Loucy (cell line): ENCODE results near the gene SPATA2L.

Source experiments
- H2AFZ ChIP-seq: fragments of 200-600 bp; sonication (generic); 2 replicates; pipeline ENCODE4 v1.6.0; 2016; ENCODE audit warnings: antibody characterized with exemption, mild to moderate bottlenecking, low read length, moderate library complexity
- H3F3A ChIP-seq: fragments of 200-600 bp; 2 replicates; pipeline ENCODE4 v1.6.0; 2016; ENCODE audit warnings: antibody characterized with exemption, low read depth, mild to moderate bottlenecking
- H3K27me3 ChIP-seq: fragments of 200-600 bp; sonication (generic); 2 replicates; pipeline ENCODE4 v1.6.1; 2014; ENCODE audit warnings: low read length, mild to moderate bottlenecking; ENCODE audit not compliant: insufficient read depth, poor library complexity, severe bottlenecking
- H3K36me3 ChIP-seq: fragments of 200-600 bp; sonication (generic); 2 replicates; pipeline ENCODE4 v1.6.1; 2016; ENCODE audit warnings: low read length; ENCODE audit not compliant: insufficient read depth
- H3K4me1 ChIP-seq: fragments of 200-600 bp; sonication (generic); 2 replicates; pipeline ENCODE4 v1.5.1; 2014; ENCODE audit warnings: low read length, mild to moderate bottlenecking; ENCODE audit not compliant: insufficient read depth, poor library complexity, severe bottlenecking
- H3K4me2 ChIP-seq: fragments of 200-600 bp; sonication (generic); 2 replicates; pipeline ENCODE4 v1.6.0; 2014; ENCODE audit warnings: antibody characterized with exemption, low read length, low read depth, mild to moderate bottlenecking; ENCODE audit not compliant: poor library complexity, severe bottlenecking
- H3K4me3 ChIP-seq: fragments of 200-600 bp; sonication (generic); 2 replicates; pipeline ENCODE4 v1.5.1; 2014; ENCODE audit warnings: low read length, mild to moderate bottlenecking, mixed read lengths; ENCODE audit not compliant: poor library complexity, severe bottlenecking
- H3K79me2 ChIP-seq: fragments of 200-600 bp; sonication (generic); 2 replicates; pipeline ENCODE4 v1.6.1; 2014; ENCODE audit warnings: low read length; ENCODE audit not compliant: insufficient read depth
- H3K9ac ChIP-seq: fragments of 200-600 bp; sonication (generic); 2 replicates; pipeline ENCODE4 v1.6.0; 2014; ENCODE audit warnings: mild to moderate bottlenecking, low read depth, low read length, moderate library complexity; ENCODE audit not compliant: poor library complexity, severe bottlenecking
- H3K9me2 ChIP-seq: fragments of 200-600 bp; sonication (generic); replicated peaks from 2 replicates; pipeline ENCODE4 v1.6.1; 2016; ENCODE audit warnings: low read depth, low read length, mixed read lengths
- H3K9me3 ChIP-seq: fragments of 200-600 bp; sonication (generic); 2 replicates; pipeline ENCODE4 v1.6.1; 2014; ENCODE audit warnings: mild to moderate bottlenecking, antibody characterized with exemption, low read length, low read depth; ENCODE audit not compliant: insufficient read depth
- H4K20me1 ChIP-seq: fragments of 200-600 bp; sonication (generic); 2 replicates; pipeline ENCODE4 v1.6.0; 2014; ENCODE audit warnings: antibody characterized with exemption, low read length, mild to moderate bottlenecking; ENCODE audit not compliant: insufficient read depth, poor library complexity, severe bottlenecking
- EZH2phosphoT487 ChIP-seq: fragments of 200-600 bp; IDR thresholded peaks from 2 replicates; pipeline ENCODE4 v1.6.1; 2018; ENCODE audit warnings: antibody characterized with exemption, mild to moderate bottlenecking, moderate library complexity, borderline replicate concordance
- TF ChIP-seq, protein P1 (sequence below): fragments of 200-600 bp; sonication (generic); conservative IDR thresholded peaks from 2 replicates; pipeline ENCODE4 v1.5.1; 2014; ENCODE audit warnings: mild to moderate bottlenecking, antibody characterized with exemption, low read length

SPATA2L gene

DNA sequence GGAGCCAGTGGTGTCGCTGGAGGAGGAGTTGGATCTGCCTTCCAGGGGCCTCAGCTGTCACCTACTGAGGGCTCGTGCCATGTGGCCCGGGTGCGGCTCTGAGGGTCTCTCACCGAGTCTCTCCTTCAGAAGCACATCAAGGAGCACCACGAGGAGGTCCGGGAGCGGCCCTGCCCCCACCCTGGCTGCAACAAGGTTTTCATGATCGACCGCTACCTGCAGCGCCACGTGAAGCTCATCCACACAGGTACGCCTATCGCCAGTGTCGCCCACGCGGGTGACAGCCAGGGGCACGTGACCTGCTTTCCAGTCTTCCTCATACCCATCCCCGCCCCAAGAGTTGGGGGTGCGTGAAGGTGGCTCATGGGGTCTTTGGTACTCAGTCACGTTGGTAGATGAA lies 32.3 kb upstream of the SPATA2L start:
- H4K20me1 ChIP-seq, result peaks cover 4% of the 10 kb centered on the region
- no peak overlapping the region for H2AFZ ChIP-seq
- peaks cover 26% of the 10 kb centered on the region; the same call in 1 of the 2 replicates for H3K36me3 ChIP-seq
- no peak overlapping the region for H3K9ac ChIP-seq
- TF ChIP-seq, protein P1, sequence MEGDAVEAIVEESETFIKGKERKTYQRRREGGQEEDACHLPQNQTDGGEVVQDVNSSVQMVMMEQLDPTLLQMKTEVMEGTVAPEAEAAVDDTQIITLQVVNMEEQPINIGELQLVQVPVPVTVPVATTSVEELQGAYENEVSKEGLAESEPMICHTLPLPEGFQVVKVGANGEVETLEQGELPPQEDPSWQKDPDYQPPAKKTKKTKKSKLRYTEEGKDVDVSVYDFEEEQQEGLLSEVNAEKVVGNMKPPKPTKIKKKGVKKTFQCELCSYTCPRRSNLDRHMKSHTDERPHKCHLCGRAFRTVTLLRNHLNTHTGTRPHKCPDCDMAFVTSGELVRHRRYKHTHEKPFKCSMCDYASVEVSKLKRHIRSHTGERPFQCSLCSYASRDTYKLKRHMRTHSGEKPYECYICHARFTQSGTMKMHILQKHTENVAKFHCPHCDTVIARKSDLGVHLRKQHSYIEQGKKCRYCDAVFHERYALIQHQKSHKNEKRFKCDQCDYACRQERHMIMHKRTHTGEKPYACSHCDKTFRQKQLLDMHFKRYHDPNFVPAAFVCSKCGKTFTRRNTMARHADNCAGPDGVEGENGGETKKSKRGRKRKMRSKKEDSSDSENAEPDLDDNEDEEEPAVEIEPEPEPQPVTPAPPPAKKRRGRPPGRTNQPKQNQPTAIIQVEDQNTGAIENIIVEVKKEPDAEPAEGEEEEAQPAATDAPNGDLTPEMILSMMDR, result no peak
- TF ChIP-seq EZH2phosphoT487, result no peak
- H3F3A ChIP-seq, result no peaks in the 10 kb centered on the region
- H3K79me2 ChIP-seq, result no peaks in the 10 kb centered on the region
- H3K27me3 ChIP-seq, result no peaks in the 10 kb centered on the region
- no peaks in the 10 kb centered on the region for H3K9me2 ChIP-seq
- H3K4me1 ChIP-seq, result no peaks in the 10 kb centered on the region
- no peak overlapping the region for H3K4me2 ChIP-seq
- H3K9me3 ChIP-seq, result no peaks in the 10 kb centered on the region
- H3K4me3 ChIP-seq, result no peak overlapping the region

DNA sequence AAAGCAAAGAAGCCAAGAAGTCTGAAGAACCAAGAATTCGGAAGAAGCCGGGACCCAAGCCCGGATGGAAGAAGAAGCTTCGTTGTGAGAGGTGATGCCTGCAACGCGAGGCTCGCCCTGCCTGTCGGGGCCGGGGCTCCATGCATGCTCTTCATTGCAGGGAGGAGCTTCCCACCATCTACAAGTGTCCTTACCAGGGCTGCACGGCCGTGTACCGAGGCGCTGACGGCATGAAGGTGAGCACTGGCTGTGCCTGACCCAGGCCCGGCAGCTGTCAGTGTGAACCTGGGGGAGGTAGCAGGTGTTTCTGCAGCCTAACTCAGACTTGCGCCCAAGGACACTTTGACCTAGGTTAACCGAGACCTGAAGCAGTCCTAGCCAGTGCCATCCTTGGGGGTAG lies 31.8 kb upstream of the SPATA2L start:
- Histone ChIP-seq H3K9me3 (no peaks in the 10 kb centered on the region), H3K36me3 (peaks cover 21% of the 10 kb centered on the region; the same call in 1 of the 2 replicates), H3F3A (no peaks in the 10 kb centered on the region), H3K4me3 (no peak overlapping the region), H3K9ac (no peak overlapping the region), H3K79me2 (no peaks in the 10 kb centered on the region), H4K20me1 (peaks cover 4% of the 10 kb centered on the region), H3K9me2 (no peaks in the 10 kb centered on the region), H3K27me3 (no peaks in the 10 kb centered on the region), H2AFZ (no peak overlapping the region), H3K4me1 (no peaks in the 10 kb centered on the region), H3K4me2 (no peak overlapping the region)
- TF ChIP-seq, protein P1, result no peak
- TF ChIP-seq EZH2phosphoT487, result no peak

DNA sequence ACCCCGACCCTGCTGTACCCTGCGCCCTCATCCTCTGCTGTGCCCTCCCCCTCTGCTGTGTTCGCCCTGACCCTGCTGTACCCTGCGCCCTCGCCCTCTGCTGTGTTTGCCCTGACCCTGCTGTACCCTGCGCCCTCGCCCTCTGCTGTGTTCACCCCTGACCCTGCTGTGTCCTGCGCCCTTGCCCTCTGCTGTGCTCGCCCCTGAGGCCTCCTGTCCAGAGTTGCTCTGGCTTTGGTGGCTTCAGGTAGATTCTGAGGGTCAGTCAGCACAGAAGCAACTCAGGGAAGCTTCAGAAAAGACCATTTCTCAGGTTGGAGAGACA lies 31.4 kb upstream of the SPATA2L start:
- Histone ChIP-seq H3K9me2 (no peaks in the 10 kb centered on the region), H2AFZ (no peak overlapping the region), H3K79me2 (no peaks in the 10 kb centered on the region), H4K20me1 (peaks cover 4% of the 10 kb centered on the region), H3K4me2 (no peak overlapping the region), H3K27me3 (no peaks in the 10 kb centered on the region), H3K36me3 (peaks cover 17% of the 10 kb centered on the region; the same call in 1 of the 2 replicates), H3F3A (no peaks in the 10 kb centered on the region), H3K9me3 (no peaks in the 10 kb centered on the region), H3K9ac (no peak overlapping the region), H3K4me3 (no peak overlapping the region), H3K4me1 (no peaks in the 10 kb centered on the region)
- no peak for TF ChIP-seq EZH2phosphoT487
- TF ChIP-seq, protein P1, result no peak
